Stimulated activated CD4-positive, alpha-beta T cell treated with anti-CD3 and anti-CD28 coated beads, Interleukin-4, amount 100 ng/mL, for 1 hour (primary cell): Measurements from ENCODE around the gene RNF183.
"Not testable (repeated sequence)": the region's sequence is repeated elsewhere in the genome, so short reads cannot be mapped to it uniquely, and the experiment has no call there.

Experiments used
- DNase-seq: peaks from one replicate; pipeline ENCODE4 v3.0.0-alpha.2; 2020

Gene RNF183

DNA sequence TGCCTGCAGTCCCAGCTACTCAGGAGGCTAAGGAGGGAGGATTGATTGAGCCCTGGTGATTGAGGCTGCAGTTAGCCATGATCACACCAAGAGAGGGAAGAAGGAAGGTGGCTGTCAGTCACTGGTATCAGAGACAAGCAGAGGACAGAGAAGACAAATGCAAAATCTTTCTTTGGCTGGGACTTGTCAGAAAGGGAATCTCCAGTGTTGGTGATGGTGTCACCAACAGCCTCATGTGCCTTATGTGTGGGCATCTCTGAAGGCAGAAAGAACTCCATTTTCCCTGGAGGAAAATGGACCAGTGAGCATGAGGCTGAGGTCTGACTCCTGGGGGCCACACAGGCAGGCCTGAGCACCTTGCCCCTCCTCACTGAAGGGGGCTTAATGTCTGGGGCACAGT lies 12.1 kb upstream of the RNF183 start:
- DNase-seq = no peak

DNA sequence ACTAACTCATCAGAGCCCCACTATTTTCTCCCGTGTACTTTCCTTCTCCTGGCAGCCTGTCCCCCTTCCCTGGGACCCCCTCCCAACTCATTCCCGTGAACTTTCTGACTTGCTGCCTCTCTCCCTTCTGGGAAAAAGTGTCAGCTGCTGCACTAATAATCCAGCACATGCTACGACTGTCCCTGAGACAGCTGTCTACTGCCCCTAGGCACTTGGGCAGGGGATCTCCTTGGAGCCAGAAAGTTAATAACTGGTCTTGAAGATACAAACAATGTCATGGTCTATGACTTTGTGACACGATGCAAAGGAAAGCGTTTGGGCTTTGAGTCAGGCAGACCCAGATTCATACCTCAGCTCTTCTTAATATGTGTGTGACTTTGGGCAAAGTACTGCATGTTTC lies 10.1 kb upstream of the RNF183 start:
- DNase-seq = no peak

DNA sequence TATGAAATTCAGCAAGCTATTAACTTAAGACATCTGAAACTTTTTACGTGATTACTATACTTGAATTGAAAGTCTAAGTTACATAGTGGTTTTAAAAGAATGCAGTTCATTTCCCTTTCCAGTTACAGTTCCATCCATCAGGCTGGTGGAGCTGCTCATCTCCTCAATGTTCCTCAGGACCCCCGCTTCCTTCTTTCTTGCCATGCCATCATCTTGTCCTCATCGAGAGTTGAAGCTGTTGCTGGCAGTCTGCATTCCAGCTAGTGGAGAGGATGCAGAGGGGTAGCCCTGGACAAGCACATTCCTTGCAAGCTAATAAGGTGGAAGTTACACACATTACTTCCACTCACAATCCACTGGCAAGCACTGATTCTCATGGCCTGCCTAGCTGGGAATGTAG lies 8.8 kb upstream of the RNF183 start:
- no peak for DNase-seq

DNA sequence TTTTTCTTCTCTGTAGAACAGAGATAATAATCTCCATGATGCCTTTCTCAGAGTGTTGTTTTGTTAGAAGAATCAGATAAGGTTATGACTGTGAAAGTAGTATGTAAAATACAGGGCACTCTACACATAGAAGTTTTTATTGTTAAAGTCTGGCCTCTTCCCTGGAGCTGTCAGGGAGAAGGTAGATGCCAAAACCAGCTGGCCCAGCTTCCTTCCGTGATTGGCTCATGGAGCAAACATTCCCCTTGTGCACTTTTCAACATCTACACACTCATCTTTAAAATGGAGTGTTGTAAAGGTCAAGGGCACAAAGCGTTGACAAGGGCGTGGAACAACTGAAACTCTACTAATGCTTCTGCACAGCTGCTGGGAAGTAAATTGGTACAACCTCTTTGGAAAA lies 7.4 kb upstream of the RNF183 start:
- DNase-seq = no peak

DNA sequence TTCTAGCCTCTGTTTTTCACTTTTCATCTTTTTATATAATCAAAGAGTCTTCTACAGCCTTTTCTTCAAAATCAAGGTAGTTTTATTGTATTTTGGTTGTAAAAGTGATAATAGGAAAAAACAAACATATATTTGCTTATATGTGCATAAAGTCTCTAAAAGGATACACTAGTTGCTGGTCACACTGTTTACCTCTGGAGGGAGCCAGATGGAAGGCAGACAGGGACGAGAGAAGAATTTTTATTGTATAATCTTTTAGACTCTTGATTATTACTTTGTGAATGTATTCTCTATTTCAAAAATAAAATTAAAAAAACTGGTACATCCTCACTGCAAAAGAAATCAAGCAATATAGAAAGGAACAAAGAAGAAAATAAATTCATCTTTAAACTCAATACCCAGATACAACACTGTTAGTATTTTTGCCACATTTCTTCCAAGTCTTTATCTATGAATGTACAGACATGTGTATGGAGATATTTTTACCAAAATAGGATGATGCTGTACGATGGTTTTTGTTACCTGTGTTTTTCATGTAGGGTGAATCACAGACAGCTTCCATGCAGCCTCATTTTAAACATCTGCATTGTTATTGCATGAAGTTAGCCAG lies 6.1 kb upstream of the RNF183 start:
- DNase-seq = no peak

DNA sequence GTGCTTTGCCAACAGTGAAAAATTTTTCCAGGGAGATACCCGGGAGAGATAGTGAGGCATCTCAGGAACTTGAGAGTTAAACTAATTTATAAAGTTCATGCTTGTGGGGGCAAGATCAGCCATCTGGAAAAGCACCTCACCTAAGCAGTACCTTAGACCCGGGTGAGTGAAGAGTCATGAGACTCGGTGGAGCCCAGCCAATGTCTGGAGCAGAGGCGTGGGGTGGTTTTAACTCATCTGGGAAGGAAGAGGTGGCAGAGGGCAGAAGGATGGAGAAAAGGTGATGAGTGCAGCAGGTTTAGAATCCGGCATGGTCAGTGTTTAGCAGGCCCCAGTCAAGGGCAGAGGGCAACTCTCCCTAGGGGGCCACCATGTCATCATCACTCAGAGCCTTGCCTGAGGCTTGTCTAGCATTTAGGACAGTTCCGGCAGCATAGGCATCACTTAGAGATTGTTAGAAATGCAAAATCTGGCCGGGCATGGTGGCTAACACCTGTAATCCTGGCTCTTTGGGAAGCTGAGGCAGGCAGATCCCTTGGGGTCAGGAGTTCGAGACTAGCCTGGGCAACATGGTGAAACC lies 4.3 kb upstream of the RNF183 start:
- no peak for DNase-seq

DNA sequence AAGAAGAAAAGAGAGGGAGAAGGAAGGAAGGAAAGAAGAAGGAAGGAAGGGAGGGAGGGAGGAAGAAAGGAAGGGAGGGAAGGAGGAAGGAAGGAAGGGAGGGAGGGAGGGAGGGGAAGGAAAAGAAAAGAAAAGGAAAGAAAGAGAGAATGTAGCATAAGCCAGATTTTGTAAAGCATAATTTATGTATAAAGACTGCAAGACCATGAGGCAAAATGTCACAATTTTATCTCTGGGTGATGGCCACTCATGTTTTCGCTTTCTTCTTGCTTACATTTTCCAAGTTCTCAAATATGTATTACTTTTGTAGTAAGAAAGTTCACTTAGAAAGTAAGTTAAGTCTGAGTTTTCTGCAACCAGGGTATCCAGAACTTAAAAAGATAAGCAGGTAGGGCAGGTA lies 3.4 kb upstream of the RNF183 start:
- no peak for DNase-seq

DNA sequence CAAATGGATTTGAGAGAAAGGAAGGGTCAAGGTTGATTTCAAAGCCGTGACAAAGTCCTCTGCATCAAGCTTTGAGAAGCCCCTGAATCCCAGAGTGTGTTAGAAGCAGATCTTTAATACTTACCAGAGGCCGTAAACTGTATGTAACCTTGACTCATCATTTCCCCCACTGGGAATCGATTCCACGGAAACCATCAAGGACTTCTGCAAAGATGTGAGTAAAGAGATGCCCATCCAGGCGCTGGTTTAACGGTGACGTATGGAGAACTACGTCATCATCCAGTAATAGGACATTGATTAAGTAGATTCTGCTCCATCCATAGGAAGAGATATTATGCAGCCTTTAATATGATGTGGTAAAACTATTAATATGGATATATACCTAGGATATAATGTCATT lies 1.6 kb downstream of the RNF183 start:
- DNase-seq = no peak

DNA sequence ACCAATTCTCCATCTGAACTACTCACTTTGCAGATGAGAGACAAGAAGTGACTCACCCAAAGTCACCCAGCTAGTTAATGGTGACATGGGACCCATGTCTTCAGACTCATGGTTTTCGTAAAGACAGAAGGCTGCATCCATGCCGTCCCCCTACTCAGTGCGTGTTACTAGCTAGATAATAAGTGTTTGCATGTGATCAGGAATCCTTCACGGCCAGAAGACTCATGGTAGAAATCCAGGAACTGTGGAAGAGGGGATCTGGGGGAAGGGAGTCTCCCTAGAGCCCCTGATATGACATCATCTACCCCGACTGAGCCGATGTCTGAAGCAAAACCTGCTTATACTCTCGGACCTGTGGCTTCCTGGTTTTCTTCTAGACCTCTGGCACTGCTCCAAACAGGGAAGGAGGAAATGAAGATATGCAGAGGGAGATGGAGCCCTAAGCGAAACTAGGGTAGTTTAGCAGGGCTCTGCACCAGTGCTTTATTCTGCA lies 3.3 kb downstream of the RNF183 start:
- no peak for DNase-seq

DNA sequence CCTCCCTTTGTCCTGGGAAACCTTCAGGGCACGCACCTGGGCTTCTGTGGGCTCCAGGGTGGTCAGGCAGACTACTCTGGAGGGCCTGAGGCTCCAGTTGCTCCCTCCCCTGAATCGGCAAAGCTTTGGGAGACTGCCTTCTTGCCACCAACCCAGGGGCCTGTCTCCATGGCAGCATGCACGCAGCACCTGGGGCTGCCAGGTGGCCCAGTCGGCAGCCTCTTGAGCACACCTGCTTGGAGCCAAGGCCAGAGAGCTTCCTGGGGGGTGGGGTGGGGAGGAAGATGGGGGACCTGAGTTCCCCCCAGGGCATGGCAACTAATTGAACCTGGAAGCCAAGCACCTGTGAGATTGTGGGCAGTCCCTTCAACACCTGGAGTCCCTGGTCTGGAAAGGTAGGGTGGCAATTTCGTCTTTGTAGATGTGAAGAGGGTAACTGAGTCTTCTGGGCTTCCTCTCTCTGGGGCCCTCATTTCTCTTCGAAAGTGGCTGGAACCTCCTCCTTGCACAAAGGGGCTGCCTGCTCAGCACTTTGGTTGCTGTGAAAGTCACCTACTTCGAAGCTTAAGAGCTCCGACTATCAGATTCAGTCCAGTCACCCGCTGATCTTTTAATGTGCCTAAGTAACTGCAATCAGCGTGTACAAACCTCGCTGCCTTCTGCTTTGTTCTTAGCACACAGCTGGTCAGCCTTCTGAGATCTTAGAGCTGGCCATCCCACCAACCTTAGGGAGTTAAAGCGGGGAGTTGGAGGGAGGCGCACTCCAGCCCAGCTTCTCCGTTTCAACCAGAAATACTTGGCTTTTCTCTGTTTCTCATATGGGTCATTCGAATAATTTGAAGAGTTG lies 4.0 kb downstream of the RNF183 start:
- DNase-seq = no peak

DNA sequence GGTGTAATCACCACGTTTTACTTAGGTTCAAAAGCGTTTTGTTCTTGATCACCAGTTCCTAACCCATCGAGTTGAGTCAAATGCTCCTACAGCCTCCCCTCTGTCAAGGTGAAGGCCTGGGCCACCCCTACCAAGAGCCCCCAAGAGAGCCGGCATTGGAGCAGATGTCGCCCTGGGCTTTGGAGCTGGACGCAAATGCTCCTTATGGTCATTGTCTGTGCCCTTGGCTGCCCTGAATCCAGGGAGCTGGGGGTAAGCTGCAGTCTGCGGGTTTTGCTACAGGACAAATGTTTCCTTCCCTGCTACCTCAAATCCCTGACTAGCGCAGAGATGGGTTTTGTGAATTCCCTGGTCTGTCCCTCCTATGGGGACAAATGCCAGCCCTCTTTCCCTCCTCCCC lies 4.9 kb downstream of the RNF183 start:
- no peak for DNase-seq

DNA sequence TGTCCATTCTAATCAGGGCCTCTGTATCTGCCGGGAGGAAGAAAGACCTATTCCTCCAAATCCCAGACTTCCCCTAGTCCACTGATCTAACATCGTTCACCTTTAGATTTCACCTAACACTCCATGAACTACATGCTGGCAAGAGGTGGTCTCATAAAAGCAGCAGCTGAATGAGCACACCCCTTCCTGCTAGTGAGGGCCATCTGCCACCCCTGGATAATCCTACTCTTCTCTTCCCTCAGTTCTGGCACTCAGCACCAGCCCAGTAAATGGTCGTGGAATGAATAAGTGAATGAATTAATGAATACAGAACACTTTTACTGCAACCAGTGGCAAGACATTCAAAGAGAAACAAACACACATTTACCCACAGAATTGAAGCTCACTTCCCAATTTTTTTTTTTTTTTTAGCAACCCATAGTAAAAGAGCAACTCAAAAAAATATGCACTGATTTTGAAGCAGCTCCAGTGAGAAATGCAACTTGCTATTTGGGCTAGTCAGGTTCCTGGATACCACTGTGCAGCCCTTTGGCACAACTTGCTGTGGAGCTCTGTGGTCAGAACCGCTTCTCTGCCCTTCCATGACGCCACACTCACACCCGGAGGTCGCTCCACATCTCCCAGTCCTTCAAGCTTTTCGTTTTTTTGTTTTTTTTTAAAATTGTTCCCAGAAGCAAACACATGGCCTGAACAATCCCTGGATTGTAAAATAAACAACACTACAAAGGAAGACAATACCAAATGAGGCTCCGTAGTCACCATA lies 6.2 kb downstream of the RNF183 start:
- no peak for DNase-seq

DNA sequence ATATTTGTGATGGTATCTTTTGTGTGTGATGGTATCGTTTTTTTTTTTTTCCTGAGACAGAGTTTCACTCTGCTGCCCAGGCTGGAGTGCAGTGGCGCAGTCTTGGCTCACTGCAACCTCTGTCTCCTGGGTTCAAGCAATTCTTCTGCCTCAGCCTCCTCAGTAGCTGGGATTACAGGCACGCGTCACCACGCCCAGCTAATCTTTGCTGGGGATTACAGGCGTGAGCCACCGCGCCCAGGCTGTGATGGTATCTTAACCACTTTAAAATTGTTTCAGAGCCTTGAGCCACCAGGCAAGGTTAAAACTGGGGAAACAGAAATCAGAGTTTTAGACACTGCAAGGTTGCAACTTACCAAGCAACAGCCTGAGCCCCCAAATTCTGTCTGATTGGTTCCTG lies 6.9 kb downstream of the RNF183 start:
- DNase-seq = not testable (repeated sequence)

DNA sequence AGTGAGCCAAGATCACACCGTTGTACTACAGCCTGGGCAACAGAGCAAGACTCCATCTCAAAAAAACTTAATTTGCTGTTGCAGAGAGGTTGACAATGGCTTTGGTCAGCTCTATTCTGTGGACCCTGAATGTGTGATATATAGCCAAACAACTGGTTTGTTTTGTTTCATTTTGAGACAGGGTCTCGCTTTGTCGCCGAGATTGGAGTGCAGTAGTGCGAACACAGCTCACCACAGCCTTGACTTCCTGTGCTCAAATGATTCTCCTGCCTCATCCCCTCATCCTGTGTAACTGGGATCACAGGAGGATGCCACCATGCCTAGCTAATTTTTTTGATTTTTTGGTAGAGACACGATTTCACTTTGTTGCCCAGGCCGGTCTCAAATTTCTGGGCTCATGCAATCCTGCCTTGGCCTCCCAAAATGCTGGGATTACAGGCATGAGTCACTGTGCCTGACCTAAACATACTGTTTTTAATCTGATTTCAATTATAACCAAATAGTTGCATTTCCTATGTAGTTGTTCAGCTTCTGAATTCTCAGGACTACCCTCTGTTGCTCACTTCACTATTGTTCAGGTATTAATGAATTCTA lies 9.8 kb downstream of the RNF183 start:
- no peak for DNase-seq

DNA sequence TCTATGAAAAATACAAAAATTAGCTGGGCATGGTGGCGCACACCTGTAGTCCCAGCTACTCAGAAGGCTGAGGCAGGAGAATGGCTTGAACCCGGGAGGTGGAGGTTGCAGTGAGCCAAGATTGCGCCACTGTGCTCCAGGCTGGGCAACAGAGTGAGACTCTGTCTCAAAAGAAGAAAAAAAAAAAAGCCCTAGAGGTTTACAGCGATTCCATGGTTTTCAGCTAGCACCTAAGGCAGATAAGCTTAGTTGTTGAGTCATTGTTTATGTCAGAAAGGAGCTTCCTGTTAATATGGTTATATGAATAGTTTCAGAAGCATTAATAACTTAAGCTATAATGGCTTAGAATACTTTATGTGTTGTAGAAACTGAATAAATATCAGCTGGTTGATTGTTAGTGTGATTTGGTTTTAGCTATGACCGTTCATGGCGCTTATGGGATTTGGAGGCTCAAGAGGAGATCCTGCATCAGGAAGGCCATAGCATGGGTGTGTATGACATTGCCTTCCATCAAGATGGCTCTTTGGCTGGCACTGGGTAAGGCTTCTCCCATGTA lies 13.0 kb downstream of the RNF183 start:
- DNase-seq = no peak

DNA sequence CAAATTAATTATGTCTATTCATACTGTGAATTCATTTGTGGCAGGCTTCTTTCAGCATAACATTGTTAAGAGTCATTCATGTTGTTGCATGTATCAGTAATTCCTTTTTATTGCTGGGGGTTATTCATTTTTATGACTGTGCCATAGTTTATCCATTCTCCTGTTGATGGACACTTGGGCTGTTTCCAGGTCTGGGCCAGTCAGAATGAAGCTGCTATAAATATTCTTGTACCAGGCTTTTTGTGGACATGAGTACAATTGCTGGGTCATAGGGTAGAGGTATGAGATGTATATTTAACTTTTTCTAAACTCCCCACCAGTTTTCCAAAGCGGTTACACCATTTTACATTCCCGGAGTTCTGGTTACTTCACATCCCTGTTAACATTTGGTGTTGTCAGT lies 14.1 kb downstream of the RNF183 start:
- no peak for DNase-seq

DNA sequence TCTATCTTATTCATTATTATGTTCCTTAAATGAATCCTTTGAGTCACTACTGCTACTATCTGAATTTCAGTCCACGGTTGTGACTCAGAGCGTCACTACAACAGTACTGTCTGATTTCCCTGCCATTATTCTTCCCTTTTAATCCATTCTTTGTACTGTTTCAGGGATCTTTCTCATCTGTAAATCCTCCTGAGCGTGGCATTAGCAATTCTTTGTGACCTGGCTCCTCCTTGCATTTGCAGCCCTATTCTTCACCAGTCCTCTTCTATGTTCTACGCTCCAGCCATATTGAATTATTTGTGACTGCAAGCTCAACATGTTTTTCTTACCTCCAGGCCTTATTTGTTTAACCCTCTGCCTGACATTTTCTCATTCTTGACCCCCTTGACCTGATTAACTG lies 21.8 kb downstream of the RNF183 start:
- DNase-seq = no peak

DNA sequence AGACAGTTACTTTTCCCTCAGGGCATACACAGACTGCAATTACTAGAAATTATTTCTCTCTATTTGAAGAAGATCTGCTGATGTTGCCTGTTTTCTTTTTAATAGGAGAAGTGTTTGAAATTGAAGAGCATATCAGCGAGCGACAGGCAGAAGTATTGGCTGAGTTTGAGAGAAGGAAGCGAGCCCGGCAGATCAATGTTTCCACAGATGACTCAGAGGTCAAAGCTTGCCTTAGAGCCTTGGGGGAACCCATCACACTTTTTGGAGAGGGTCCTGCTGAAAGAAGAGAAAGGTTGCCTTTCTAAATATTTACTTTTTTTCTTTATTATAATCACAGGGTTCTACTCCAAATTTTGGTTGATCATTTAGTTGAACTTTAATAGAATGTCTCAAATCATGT lies 24.3 kb downstream of the RNF183 start:
- DNase-seq = no peak

DNA sequence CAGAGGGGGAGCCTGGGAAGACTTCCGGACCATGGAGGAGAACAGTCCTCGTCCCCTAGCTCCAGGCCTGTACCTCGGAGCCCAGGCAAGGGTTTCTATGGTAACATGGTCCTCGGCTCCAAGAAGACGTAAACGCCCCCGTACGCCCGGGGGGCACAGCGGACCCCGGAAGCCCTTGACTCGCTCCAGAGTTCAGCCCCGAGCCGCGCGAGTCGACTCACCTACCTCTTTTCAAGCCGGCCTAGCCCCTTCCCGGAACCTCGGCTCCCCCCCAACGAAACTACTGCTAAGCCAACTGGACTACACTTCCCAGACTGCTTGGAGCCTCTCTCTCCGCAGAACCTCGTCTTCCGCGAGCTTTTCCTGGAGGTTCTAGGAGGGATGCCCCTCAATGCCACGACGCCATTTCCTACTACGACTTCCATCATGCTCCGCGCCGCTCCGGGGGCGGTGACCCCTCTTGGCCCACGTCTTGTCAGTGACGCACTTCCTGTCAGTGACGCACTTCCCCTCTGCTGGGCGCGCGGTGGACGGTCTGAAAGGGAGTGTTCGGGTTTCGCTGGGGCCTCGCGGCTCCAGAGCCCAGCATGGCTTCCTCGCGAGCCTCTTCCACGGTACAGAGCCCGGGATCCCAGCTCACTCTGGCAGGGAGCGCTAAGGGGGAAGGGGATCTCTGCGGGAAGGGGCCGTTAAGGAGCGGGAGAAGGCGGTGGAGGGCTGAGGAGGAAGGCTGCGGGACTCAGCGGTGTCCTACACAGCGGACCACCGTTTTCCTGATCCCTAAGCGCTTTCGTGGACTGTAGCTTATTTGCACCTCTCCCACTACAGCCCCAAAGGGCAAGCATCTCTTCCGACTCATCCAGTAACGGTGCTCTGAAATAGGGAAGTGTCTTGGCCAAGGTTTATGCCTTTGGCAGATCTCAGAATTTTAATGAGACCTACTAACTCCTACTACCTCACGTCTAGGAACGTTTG lies 27.7 kb downstream of the RNF183 start, which contains the start of the genes CDC26 and PRPF4:
Gene CDC26, minus strand, starts transcription at position 416 of the 975 bp plus-strand sequence. CDS start 3,065 bp downstream, outside the sequence.
Gene PRPF4, plus strand, starts transcription at position 502 of the 975 bp plus-strand sequence. Its CDS starts 86 bp downstream, at position 588.
- DNase-seq = peak; percentile 96

DNA sequence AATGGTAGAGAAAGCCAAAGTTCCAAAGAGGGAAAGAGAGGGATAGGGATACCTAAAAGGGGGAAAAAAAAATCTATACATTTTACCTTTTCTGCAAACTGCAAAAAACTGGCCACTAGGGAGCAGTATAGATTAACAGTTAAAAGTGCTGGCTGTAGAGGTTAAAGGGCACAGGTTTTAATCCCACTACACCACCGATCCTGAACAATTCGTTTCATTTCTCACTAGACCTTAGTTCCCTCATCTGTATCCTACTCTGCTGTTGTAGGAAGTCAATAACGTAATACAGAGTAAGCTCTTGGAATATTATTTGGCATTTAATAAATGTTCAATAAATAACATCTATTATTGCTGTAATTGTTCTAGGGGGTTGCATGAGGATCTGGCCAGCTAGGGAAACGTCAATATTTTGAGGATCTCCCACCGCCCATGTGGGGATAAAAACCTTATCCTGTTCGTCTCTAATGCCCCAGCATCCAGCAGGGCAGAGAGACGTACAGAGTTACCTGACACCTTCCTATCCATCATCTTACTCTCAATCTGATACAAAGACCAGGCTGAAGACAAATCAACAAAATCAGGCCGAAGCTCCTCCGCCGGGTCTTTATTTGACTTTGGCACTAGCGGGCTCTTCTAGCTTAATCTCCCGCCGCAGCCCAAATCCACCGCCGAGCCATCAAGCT lies 28.6 kb downstream of the RNF183 start:
- DNase-seq = no peak

DNA sequence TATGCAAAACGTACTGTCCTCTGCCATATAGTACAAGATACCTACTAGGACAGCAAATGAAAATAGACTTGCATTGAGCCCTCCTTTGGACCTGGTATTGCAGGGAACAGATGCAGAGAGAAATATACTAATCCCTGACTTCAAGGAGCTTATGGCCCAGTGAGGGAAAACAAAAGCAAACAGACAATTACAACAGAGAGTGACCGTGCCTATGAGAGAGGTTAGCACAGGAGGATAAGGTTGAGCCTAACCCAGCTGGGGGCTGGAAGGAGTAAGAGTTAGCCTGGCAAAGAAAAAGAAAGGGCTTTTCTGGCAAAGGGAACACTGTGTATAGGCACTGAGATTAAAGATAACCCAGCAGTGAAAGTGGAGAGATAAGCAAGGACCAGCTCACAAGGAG lies 33.3 kb downstream of the RNF183 start:
- no peak for DNase-seq
